Panc1 (cell line): ENCODE results near the gene PRAMEF1.

ENCODE experiments used
- CTCF ChIP-seq: fragments of 450-650 bp; IDR thresholded peaks from 2 replicates; pipeline ENCODE4 v1.5.1; 2017; ENCODE audit warnings: mild to moderate bottlenecking
- POLR2AphosphoS5 ChIP-seq: IDR thresholded peaks from 2 replicates; pipeline ENCODE4 v1.6.1; 2012; ENCODE audit warnings: mild to moderate bottlenecking, low read depth, low read length, moderate library complexity
- REST ChIP-seq, 2 experiments: IDR thresholded peaks; 2 replicates each; pipeline ENCODE4 v1.6.1; 2011 to 2012; ENCODE audit warnings: low read depth in 2 of 2, control low read depth in 1 of 2, low read length in 1 of 2, mild to moderate bottlenecking in 1 of 2, moderate library complexity in 1 of 2; ENCODE audit not compliant: insufficient read depth in 1 of 2
- SIN3A ChIP-seq: IDR thresholded peaks from 2 replicates; pipeline ENCODE4 v1.6.1; 2012; ENCODE audit warnings: low read depth, mild to moderate bottlenecking, low read length, moderate library complexity, borderline replicate concordance; ENCODE audit not compliant: insufficient read depth

GRCh38 chr1:12760256-12760795 is 30.9 kb upstream of the PRAMEF1 start:
- TF ChIP-seq SIN3A, result no peak
- TF ChIP-seq CTCF, result peak; percentile 42; the same call in 1 of the 2 replicates
- no peak for TF ChIP-seq POLR2AphosphoS5
- TF ChIP-seq REST (IDR thresholded peaks at IDR 0.05; ENCODE audit: insufficient read depth in 1 of 2, low read depth in 2 of 2, low read length in 1 of 2), result no peak
